NT2/D1 (cell line): ENCODE results near the gene GALNT9.

Experiments used
- YY1 ChIP-seq: IDR thresholded peaks from 2 replicates; pipeline ENCODE4 v1.6.1; 2011; ENCODE audit not compliant: insufficient read length, insufficient read depth
- ZNF274 ChIP-seq: IDR thresholded peaks from 2 replicates; pipeline ENCODE4 v1.6.1; 2011; ENCODE audit warnings: mild to moderate bottlenecking, low read depth, low read length

- TF ChIP-seq ZNF274 (no peak), YY1 (no peak)
These were observed 125.2 kb downstream of the GALNT9 start for GRCh38 chr12:132204063-132204792.
